Measurements from ENCODE around the gene TBKBP1. TPM values are rescaled to one million over a fixed set of nuclear protein-coding genes. Genes with fewer than 3 reads are reported as not detected.

TBKBP1 gene
- total RNA-seq = 14.8 TPM
- long read RNA-seq, partial matches to known transcripts = 20 of 23 reads
- long read RNA-seq, other reads (novel, unspliced or antisense) = 3 of 23 reads

GRCh38 chr17:47693731-47694580 lies at the start of gene TBKBP1:
TSS of gene TBKBP1 (plus strand) at chr17:47694161. CDS start at chr17:47696113, 1,952 bp downstream.
- no peak for TF ChIP-seq CTCF (IDR thresholded peaks at IDR 0.05; ENCODE audit: borderline replicate concordance)
- Histone ChIP-seq H3K4me3 (peak within 1 kb of the TSS; percentile 99), H3K27ac (replicated peaks) (peak within 1 kb of the TSS; percentile 89), H3K36me3 (peaks cover 3% of the 10 kb centered on the region), H3K9me3 (replicated peaks) (no peaks in the 10 kb centered on the region), H3K4me1 (peaks cover 38% of the 10 kb centered on the region), H3K27me3 (ENCODE audit: low read depth) (no peaks in the 10 kb centered on the region)
- intact Hi-C loops (cut with micrococcal nuclease) = no loop called here
- peak; percentile 47 for DNase-seq

- Histone ChIP-seq H3K27ac (replicated peaks) (no peak overlapping the region), H3K4me1 (peaks cover 18% of the 10 kb centered on the region), H3K27me3 (ENCODE audit: low read depth) (no peaks in the 10 kb centered on the region), H3K4me3 (no peak overlapping the region), H3K9me3 (replicated peaks) (no peaks in the 10 kb centered on the region), H3K36me3 (no peaks in the 10 kb centered on the region)
- TF ChIP-seq CTCF (IDR thresholded peaks at IDR 0.05; ENCODE audit: borderline replicate concordance) = no peak
- DNase-seq = no peak
- intact Hi-C loops (cut with micrococcal nuclease) = no loop called here
Observed at GRCh38 chr17:47644324-47644723, 49.6 kb upstream of the TBKBP1 start.

GRCh38 chr17:47649153-47649971 lies 44.6 kb upstream of the TBKBP1 start, which contains the start of gene KPNB1:
TSS of gene KPNB1 (plus strand) at chr17:47649919. CDS start at chr17:47650245, 326 bp downstream.
- peaks cover 55% of the 10 kb centered on the region for H3K4me1 ChIP-seq
- no peaks in the 10 kb centered on the region for H3K27me3 ChIP-seq (ENCODE audit: low read depth)
- no peak for TF ChIP-seq CTCF (IDR thresholded peaks at IDR 0.05; ENCODE audit: borderline replicate concordance)
- intact Hi-C loops (cut with micrococcal nuclease) = no loop called here
- H3K4me3 ChIP-seq = peak within 1 kb of the TSS; percentile 97
- peak; percentile 100 for DNase-seq
- peak within 1 kb of the TSS; percentile 97 for H3K27ac ChIP-seq (replicated peaks)
- H3K9me3 ChIP-seq (replicated peaks) = no peaks in the 10 kb centered on the region
- peaks cover 31% of the 10 kb centered on the region for H3K36me3 ChIP-seq

GRCh38 chr17:47649972-47650524 lies 43.9 kb upstream of the TBKBP1 start:
- Histone ChIP-seq H3K4me1 (peaks cover 62% of the 10 kb centered on the region), H3K9me3 (replicated peaks) (no peaks in the 10 kb centered on the region), H3K27me3 (ENCODE audit: low read depth) (no peaks in the 10 kb centered on the region), H3K4me3 (peak overlapping the region; percentile 97), H3K36me3 (peaks cover 36% of the 10 kb centered on the region), H3K27ac (replicated peaks) (peak overlapping the region; percentile 97)
- no peak for TF ChIP-seq CTCF (IDR thresholded peaks at IDR 0.05; ENCODE audit: borderline replicate concordance)
- no peak for DNase-seq
- intact Hi-C loops (cut with micrococcal nuclease) = no loop called here
